Hepatocyte (in vitro differentiated cells): ENCODE measurements around the gene MOB3B.

Experiments
- CTCF ChIP-seq: fragments of 200-600 bp; sonication (generic); IDR thresholded peaks from 2 replicates; pipeline ENCODE4 v1.5.1; 2016; ENCODE audit warnings: antibody characterized with exemption, mild to moderate bottlenecking; ENCODE audit not compliant: poor library complexity
- EZH2 ChIP-seq: fragments of 200-600 bp; sonication (generic); IDR thresholded peaks from 2 replicates; pipeline ENCODE4 v1.6.1; 2016; ENCODE audit warnings: antibody characterized with exemption, mild to moderate bottlenecking, borderline replicate concordance
- EZH2phosphoT487 ChIP-seq: fragments of 200-600 bp; sonication (generic); IDR thresholded peaks from one replicate; pipeline ENCODE4 v1.6.1; 2018; ENCODE audit warnings: antibody characterized with exemption, mild to moderate bottlenecking, low read depth, moderate library complexity; ENCODE audit not compliant: unreplicated experiment, severe bottlenecking

DNA sequence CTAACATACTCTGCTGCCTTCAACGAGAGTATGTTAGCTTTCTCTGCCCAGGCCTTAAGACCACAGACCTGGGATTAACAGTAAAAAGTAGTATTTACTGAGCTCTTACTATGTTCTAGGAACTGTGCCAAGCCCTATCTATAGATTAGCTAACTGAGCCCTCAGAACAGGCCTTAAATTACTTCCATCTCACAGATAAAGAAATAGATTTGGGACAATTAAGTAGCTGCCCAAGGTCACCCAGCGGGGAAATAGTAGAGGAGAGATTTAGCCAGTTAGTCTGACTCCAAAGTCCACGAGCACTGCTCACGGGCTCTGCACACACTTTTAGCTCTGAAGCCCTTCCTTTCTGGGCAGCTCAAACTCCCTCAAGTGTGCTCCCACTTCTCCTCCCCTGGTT is 168.1 kb downstream of the MOB3B start:
- no peak for TF ChIP-seq EZH2phosphoT487
- no peak for TF ChIP-seq CTCF
- no peak for TF ChIP-seq EZH2
